ENCODE results near the gene CXADR. TPM values are rescaled to one million over a fixed set of nuclear protein-coding genes. Genes with fewer than 3 reads are reported as not detected.

The CXADR gene
- total RNA-seq, 2 experiments from 2014 or later = 0.63 to 0.88 TPM

DNA sequence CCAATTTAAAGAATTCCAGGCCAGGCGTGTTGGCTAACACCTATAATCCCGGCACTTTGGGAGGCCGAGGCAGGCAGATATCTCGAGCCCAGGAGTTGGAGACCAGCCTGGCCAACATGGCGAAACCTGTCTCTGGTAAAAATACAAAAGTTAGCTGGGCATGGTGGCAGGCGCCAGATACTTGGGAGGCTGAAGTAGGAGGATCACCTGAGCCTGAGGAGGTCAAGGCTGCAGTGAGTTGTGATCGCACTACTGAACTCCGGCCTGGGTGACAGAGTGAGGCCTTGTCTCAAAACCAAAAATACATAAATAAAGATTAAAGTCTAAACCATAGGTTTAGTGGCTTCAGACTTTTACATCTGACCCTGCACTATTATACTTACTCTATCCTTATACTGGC is 67.5 kb downstream of the CXADR start:
- POLR2A ChIA-PET = no interaction called here
- CTCF ChIA-PET = no interaction called here

DNA sequence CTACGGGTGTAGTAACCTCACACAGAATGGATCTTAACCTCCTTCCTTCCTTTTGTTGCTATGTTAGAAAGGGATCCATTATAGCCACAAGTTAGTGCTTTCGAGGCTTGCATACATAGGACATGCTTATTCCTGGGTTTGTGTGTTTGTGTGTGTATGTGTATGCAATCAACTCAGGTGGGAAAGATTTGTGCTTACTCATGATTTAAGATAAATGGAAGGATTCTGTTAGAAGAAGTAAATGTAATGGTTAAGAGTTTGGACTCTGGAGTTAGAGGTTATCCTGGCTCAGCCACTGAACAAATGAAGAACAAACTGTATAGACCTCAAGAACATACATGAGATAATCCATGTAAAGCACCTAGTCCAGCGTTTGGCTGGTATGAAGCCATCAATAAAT is 71.1 kb downstream of the CXADR start:
- CTCF ChIA-PET = no interaction called here

DNA sequence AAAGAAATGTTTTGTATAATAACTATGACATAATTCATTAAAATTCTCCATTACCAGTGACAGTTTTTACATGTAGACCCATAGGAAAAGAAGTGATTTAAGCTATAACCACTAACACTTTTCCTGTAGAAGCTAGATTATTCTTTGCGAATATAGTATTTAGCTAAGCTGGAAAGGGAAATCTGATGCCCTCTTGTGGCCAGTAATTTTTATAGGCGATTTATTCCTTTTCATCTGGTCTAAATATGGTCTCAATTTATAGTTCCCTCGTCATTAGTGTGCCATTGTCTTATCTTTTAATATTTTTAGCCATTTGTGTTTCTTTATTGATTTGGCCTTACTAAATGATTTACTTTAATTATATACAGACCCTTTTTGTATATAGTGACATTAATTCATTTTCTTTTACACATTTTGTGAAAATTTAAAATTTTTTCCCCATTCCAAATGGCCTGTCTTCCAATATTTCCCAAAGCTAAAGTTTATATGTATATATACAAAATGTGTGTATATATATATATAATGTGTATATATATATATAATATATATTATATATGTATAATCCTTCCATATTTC is 73.1 kb downstream of the CXADR start:
- CTCF ChIA-PET = interaction anchor here (0.6 to 2.2 kb wide), 4 partner anchors 13 to 199 kb away, joined by 3 to 6 read pairs (median 4); no protein-coding TSS in a partner anchor
- POLR2A ChIA-PET = no interaction called here

More for the DNA sequence above, 71.1 kb downstream of the CXADR start:
- POLR2A ChIA-PET = no interaction called here

GRCh38 chr21:17590430-17590829 is 77.6 kb downstream of the CXADR start:
- ChIA-PET CTCF (no interaction called here), POLR2A (no interaction called here)

DNA sequence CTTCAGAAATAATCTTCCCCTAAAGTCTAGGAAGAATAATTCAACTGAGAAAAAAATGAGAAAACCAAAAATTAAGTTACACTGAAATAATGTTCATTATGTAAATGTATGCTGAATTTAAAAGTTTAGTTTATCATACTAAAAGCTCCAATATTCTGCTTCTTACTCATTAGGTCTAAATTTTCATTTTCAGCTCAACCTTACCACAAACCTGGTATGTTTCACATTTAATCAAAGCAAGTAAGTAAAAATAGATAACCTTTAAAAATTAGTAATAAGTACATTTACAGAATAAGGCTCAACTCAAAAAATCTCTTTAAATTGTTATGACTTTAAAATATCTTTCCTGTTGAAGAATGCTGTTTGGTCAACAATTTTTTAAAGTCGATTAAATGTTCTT is 84.8 kb downstream of the CXADR start:
- POLR2A ChIA-PET = no interaction called here
- CTCF ChIA-PET = no interaction called here

DNA sequence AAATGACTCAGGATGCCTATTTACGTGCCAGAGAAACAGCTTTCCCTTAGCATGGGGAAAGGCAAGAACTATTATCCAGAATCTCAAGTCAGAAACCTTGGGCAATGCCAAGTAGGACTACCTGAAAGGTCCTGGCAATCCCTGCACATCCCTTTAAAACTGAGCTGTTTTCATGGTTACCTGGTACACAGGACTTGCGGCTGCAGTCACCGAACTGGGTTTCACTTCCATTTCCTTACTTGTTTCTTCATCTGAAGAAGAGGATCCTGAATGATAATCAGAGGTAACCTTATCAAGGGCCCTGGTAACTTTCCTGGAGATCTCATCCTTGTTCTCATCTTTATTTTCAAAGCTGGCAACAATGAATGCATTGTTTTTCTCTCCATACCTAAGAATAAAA is 85.6 kb downstream of the CXADR start:
- CTCF ChIA-PET = interaction anchor here (1.1 kb wide), 1 partner anchor 13 kb away, joined by 5 read pairs; no protein-coding TSS in a partner anchor
- POLR2A ChIA-PET = no interaction called here

DNA sequence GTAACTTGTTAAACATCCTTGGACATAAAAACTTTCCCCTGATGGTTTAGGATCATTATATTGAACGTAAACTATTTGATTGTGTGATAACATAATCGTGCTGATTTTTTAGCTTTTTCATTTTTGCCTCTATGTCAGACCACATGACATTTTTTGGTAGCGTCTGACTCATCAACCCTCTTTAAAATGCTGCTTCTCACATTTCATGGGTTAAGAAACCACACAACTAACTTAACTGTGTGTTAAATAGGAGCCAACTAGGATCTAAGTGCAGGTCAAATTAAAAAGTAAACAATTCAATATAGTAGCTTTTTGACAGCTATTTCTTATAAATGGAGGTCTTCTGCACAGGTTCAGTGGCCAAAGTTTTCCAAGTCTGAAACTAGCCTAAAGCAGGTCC is 90.0 kb downstream of the CXADR start:
- CTCF ChIA-PET = no interaction called here
- POLR2A ChIA-PET = no interaction called here

GRCh38 chr21:17607684-17608083 is 94.8 kb downstream of the CXADR start:
- ChIA-PET POLR2A (no interaction called here), CTCF (no interaction called here)

DNA sequence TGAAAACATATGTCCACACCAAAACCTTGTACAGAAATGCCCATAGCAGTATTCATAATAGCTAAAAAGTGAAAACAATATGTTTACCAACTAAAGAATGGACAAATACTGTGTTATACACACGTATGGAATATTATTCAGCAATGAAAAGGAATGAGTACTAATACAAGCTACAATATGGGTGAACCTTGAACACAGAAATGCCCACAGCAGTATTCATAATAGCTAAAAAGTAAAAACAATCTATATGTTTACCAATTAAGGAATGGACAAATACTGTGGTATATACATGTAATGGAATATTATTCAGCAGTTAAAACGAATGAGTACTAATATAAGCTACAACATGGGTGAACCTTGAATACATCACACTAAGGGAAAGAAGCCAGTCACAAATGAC is 96.8 kb downstream of the CXADR start:
- ChIA-PET CTCF (no interaction called here), POLR2A (no interaction called here)

DNA sequence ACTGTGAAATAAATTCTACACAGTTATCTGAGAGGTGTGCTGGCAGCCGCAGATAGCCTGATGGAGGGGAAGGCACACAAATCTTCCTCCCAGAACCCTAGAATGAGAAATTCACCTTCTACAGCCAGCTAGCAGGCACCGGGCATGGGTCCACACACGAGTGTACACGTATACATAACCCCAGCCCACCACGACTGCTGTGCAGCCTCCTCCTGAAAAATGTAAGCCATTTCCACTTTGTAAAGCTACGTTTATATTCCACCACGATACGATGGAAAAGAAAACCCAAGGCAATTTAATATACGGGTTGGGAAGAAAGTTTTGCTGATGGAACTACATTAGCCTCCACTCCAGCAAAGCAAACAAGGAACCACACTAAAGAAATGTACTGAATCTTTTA is 98.1 kb downstream of the CXADR start:
- CTCF ChIA-PET = interaction anchor here (0.5 to 1.2 kb wide), 2 partner anchors 12 to 26 kb away, joined by 3 to 5 read pairs; no protein-coding TSS in a partner anchor
- POLR2A ChIA-PET = no interaction called here

- ChIA-PET POLR2A (interaction anchor here (1.1 kb wide), 1 partner anchor 172 kb away, joined by 3 read pairs; no protein-coding TSS in a partner anchor), CTCF (interaction anchor here (0.5 to 1.2 kb wide), 2 partner anchors 13 to 26 kb away, joined by 3 to 5 read pairs; no protein-coding TSS in a partner anchor)
Observed at GRCh38 chr21:17611414-17612022, 98.7 kb downstream of the CXADR start.

DNA sequence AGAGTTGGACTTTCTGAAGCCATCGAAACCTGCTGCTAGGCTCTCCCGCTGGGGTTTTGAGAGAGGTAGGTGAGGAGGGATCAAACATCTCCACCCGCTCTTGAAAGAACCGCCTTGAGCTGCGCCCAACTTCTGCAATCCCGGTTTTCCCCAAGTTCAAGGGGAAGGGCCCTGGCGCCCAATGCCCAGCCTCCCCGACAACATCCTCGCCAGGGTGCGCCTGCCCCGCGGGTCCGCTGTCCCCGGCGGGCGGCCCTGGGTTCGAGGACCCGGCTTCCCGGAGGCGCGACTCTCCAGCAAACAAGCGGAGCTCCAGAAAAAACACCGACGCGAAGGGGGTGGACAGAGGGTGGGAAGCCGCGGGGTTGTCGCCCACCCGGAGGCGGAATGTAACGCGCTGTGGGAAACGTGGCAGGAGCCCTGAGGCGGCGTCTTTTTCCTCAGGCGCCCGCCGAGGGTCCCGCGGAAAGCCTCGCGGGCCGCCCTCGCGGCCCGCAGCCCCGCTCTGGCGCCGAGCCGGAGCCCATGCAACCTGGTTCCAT is 99.3 kb downstream of the CXADR start:
- ChIA-PET POLR2A (interaction anchor here (1.0 to 1.1 kb wide), 2 partner anchors 11 to 172 kb away, joined by 3 to 7 read pairs; no protein-coding TSS in a partner anchor), CTCF (no interaction called here)

- ChIA-PET POLR2A (interaction anchor here (1.0 to 1.1 kb wide), 2 partner anchors 12 to 171 kb away, joined by 3 to 7 read pairs; no protein-coding TSS in a partner anchor), CTCF (no interaction called here)
Observed at GRCh38 chr21:17612565-17613241, 99.9 kb downstream of the CXADR start, which contains the start of gene BTG3. BTG3 (minus strand) TSS chr21:17612901; CDS start chr21:17609144, 3,757 bp downstream.

GRCh38 chr21:17613242-17613676 is 100.4 kb downstream of the CXADR start:
- POLR2A ChIA-PET = no interaction called here
- CTCF ChIA-PET = no interaction called here

- ChIA-PET CTCF (interaction anchor here (0.8 kb wide), 1 partner anchor 12 kb away, joined by 5 read pairs; no protein-coding TSS in a partner anchor), POLR2A (no interaction called here)
Observed at GRCh38 chr21:17616831-17617230, 104.0 kb downstream of the CXADR start.

DNA sequence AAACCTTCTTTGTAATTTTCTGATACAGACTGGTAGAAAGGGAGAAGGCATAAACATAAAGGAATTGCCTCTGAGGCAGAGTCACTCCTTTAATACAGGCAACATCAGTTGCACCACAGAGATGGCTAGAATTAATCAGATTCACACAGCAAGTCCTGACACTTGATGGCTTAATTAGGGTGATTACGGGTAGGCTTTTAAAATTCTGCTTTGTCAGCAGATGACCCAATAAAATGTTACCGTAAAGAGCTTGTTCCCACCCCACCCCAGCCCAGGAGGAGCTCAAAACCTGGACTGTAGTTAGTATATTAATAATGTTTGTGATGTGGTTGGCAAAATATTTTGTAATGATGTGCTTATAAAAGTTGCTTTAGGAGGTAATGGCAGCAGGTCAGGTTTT is 109.2 kb downstream of the CXADR start:
- CTCF ChIA-PET = no interaction called here

GRCh38 chr21:17631195-17631594 is 118.4 kb downstream of the CXADR start:
- CTCF ChIA-PET = no interaction called here
- POLR2A ChIA-PET = no interaction called here

More for the DNA sequence above, 109.2 kb downstream of the CXADR start:
- POLR2A ChIA-PET = no interaction called here

- ChIA-PET POLR2A (no interaction called here), CTCF (no interaction called here)
Observed at GRCh38 chr21:17636711-17637110, 123.9 kb downstream of the CXADR start.

DNA sequence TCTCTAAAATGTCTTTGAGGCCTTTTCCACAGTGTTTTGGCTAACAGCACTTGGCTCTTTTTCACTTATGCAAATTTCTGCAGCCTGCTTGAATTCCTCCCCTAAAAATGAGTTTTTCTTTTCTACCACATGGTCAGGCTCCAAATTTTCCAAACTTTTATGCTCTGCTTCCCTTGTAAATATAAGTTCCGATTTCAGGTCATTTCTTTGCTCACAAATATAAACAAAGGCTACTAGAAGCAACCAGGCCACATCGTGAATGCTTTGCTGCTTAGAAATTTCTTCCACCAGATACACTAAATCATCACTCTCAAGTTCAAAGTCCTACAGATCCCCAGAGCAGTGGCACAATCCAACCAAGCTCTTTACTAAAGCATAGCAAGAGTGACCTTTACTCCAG is 128.0 kb downstream of the CXADR start:
- ChIA-PET POLR2A (no interaction called here), CTCF (no interaction called here)

Measured in activated CD8-positive, alpha-beta memory T cell treated with anti-CD3 and anti-CD28 coated beads for 36 hours (primary cell).